Astrocyte (in vitro differentiated cells and primary cell): ENCODE measurements around the gene GCDH.

ENCODE experiments used
- EZH2 ChIP-seq: IDR thresholded peaks from 2 replicates; pipeline ENCODE4 v1.6.1; 2012; ENCODE audit warnings: mild to moderate bottlenecking, low read length, inconsistent platforms; ENCODE audit not compliant: insufficient read depth
- TF ChIP-seq, protein P1 (sequence below): IDR thresholded peaks from 2 replicates; pipeline ENCODE4 v1.5.1; 2011; ENCODE audit warnings: low read depth, mild to moderate bottlenecking, inconsistent platforms, low read length, moderate library complexity; ENCODE audit not compliant: insufficient read depth

DNA sequence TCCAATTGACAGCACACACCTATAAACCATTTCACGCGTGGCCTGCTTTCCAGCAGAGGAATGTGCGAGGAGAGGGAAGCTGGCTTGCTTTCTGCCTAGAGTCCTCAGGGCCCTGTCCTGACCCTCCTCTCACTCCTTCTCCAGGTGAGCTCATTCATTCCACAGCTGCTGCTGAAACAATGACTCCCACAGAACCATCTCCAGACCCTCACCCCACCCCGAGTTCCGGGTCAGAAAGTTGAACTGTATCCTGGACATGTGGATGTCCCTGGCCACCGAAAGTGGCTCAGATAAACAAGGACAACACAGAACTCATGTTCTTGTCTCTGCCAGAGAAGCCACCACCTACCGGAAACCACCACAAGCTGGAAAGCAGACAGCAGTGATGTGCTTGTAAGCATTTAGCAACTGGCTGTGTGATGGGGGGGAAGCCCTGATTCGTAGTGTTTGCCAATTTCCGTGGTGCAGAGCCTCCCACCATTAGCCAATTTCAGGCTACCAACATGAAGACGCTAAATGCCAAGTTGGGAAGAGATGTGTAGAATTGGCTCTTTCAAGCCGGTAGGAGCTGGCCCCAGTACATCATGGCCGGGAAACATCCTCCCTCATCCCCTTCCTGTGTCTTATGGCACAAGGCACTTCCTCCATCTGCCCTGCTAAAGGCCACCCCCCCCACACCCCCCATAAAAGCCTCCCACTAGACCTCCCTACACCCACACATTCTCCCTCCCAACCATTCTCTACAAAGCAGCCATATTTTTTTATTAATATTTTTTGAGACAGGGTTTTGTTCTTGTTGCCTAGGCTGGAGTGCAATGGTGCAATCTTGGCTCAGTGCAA is 23.1 kb downstream of the GCDH start:
- TF ChIP-seq, protein P1, sequence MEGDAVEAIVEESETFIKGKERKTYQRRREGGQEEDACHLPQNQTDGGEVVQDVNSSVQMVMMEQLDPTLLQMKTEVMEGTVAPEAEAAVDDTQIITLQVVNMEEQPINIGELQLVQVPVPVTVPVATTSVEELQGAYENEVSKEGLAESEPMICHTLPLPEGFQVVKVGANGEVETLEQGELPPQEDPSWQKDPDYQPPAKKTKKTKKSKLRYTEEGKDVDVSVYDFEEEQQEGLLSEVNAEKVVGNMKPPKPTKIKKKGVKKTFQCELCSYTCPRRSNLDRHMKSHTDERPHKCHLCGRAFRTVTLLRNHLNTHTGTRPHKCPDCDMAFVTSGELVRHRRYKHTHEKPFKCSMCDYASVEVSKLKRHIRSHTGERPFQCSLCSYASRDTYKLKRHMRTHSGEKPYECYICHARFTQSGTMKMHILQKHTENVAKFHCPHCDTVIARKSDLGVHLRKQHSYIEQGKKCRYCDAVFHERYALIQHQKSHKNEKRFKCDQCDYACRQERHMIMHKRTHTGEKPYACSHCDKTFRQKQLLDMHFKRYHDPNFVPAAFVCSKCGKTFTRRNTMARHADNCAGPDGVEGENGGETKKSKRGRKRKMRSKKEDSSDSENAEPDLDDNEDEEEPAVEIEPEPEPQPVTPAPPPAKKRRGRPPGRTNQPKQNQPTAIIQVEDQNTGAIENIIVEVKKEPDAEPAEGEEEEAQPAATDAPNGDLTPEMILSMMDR: no peak
- TF ChIP-seq EZH2: no peak
